Cardiac fibroblast (primary cell): Measurements from ENCODE around the gene ZSWIM4.

Experiments used
- DNase-seq, 2 donors: peaks; one replicate each; pipeline versions ENCODE4 v3.0.0 to v3.0.0-alpha.2; 2010; ENCODE audit warnings: low read depth in 2 of 2
- H3K4me3 ChIP-seq, 2 donors: replicated peaks in 1 of 2; 1 replicate in 1 of 2; 2 replicates in 1 of 2; pipeline ENCODE4 v1.5.1; 2011; ENCODE audit warnings: low read depth in 2 of 2, low read length in 2 of 2, mild to moderate bottlenecking in 2 of 2, moderate library complexity in 1 of 2
- TF ChIP-seq, protein P1 (sequence below): IDR thresholded peaks from one replicate; pipeline ENCODE4 v1.5.1; 2011; ENCODE audit warnings: low read depth, mild to moderate bottlenecking, low read length, inconsistent platforms

ZSWIM4 gene

DNA sequence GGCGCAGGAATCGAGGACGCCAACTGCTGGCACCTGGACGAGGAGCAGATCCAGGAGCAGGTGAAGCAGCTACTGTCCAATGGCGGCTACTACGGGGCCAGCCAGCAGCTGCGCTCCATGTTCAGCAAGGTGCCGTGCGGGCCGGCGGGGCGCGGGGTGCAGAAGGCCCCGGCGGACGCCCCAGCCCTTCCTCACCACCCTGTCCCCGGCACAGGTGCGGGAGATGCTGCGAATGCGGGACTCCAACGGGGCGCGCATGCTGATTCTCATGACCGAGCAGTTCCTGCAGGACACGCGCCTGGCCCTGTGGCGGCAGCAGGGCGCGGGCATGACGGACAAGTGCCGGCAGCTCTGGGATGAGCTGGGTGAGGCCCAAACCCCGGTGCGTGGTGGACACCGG lies 13.6 kb downstream of the ZSWIM4 start:
- TF ChIP-seq, protein P1, sequence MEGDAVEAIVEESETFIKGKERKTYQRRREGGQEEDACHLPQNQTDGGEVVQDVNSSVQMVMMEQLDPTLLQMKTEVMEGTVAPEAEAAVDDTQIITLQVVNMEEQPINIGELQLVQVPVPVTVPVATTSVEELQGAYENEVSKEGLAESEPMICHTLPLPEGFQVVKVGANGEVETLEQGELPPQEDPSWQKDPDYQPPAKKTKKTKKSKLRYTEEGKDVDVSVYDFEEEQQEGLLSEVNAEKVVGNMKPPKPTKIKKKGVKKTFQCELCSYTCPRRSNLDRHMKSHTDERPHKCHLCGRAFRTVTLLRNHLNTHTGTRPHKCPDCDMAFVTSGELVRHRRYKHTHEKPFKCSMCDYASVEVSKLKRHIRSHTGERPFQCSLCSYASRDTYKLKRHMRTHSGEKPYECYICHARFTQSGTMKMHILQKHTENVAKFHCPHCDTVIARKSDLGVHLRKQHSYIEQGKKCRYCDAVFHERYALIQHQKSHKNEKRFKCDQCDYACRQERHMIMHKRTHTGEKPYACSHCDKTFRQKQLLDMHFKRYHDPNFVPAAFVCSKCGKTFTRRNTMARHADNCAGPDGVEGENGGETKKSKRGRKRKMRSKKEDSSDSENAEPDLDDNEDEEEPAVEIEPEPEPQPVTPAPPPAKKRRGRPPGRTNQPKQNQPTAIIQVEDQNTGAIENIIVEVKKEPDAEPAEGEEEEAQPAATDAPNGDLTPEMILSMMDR, result no peak
- no peak overlapping the region for H3K4me3 ChIP-seq
- no peak for DNase-seq

DNA sequence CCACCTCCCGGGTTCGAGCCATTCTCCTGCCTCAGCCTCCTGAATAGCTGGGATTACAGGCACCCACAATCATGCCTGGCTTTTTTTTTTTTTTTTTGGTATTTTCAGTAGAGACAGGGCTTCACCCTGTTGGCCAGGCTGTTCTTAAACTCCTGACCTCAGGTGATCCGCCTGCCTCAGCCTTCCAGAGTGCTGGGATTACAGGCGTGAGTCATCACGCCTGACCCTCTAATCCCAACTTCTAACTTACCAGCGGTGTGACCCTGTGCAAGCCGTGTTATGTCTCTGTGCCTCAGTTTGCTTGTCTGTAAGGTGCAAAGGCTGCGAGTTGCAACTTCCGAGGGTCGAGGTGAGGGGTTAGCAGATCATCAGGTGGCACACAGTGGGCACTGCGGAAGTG lies 17.3 kb downstream of the ZSWIM4 start:
- no peak for DNase-seq
- TF ChIP-seq, protein P1, result no peak
- no peak overlapping the region for H3K4me3 ChIP-seq

DNA sequence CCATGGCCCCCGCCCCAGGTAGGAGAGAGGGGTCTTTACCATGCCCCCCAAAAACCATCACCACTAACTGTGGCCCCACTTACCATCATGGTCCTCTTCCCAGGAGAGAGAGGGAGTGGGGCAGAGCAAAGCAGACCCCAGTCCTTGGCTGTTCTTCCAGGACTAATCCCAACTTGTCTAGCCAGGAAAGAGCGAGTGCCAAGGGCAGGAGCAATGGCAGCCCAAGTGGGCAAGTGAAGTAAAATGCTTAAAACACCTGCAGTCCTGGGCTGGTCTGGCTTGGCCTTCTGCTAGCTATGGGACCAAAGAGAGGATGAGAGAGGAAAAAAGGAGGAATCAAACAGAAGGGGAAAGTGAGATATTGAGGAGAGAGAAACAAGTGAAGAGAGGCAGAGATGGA lies 17.9 kb downstream of the ZSWIM4 start:
- DNase-seq, result no peak
- TF ChIP-seq, protein P1, result no peak
- H3K4me3 ChIP-seq, result no peak overlapping the region

DNA sequence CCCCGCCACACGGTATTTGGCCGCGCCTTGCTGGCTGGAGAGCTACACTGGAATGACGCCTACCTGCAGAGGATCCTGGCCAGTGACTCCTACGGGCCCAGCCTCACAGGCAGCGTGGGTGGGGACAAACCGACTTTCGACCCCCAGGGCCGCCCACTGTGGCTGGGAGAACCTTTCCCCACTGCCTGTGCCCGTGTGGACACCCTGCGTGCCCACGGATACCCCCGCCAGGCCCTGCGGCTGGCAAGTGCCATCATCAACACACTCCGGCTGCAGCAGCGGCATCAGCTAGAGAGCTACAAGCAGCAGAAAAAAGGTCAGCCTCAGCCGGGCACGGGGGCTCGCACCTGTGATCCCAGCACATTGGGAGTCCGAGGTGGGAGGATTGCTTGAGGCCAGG lies 19.3 kb downstream of the ZSWIM4 start:
- H3K4me3 ChIP-seq, result no peak overlapping the region
- no peak for DNase-seq
- TF ChIP-seq, protein P1, result no peak

DNA sequence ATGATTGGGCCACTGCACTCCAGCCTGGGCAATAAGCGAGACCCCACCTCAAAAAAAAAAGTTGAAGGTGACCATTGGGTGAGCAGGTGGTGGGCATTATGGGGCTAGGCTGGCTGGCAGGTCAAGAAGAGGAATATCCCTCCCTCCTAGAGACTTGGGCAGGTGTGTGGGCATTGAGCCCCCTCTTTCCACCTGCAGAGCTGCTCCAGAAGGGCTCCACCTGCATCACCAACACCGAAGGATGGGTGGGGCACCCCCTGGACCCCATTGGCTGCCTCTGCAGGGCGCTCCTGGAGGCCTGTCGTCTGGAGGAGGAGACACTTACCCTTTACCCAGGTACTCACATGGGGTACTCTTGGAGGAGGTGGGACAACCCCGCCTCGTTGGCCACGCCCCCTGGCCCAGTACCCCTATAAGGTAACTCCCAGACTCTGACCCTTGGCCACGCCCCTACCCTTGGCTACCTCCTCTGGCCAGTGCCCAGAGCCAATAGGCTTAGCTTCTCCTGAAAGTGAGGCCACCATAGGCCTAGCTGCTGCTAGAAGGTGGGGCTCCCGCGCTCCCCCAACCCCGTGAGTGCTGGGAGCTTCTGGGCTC lies 21.9 kb downstream of the ZSWIM4 start:
- DNase-seq, result no peak
- TF ChIP-seq, protein P1, result no peak

DNA sequence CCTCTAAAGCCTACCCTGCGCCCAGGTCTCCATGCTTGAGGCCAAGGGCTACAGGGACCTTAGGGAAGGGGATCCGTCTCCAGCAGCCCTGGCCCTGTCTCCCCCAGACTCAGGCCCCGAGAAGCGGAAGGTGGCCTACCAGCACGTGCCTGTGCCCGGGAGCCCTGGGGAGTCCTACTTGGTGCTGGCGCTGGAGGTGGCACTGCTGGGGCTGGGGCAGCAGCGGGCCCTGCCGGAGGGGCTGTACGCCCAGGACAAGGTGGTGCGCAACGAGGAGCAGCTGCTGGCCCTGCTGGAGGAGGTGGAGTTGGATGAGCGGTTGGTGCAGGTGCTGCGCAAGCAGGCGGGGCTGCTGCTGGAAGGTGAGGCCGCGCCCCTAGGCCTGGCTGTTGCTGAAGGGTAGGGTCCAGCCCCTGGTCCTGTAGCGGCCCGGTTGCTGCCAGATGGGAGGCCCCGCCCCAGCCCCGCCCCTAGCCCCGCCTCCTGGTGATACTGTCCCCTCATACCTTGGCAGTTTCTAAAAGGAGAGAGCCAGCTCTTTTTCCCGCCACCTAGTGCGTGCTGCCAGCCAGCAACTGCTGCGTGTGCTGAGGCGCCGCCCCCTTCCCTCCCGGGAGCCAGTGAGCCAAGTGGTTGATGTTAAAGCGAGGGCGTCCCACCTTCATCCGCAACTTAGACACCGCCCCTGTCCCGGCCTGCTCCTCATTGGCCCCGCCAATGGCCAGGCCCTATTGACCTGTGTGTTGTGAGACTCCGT lies 22.6 kb downstream of the ZSWIM4 start:
- no peak overlapping the region for H3K4me3 ChIP-seq
- DNase-seq, result peak in 1 of 2 donors; percentile 13
- TF ChIP-seq, protein P1, result no peak

More for the DNA sequence above, 21.9 kb downstream of the ZSWIM4 start:
- no peak overlapping the region for H3K4me3 ChIP-seq
